LNCaP clone FGC (cell line): ENCODE measurements around the gene OR9A4.
"Not testable (repeated sequence)": the region's sequence is repeated elsewhere in the genome, so short reads cannot be mapped to it uniquely, and the experiment has no call there.

Experiments used
- DNase-seq: peaks from one replicate; pipeline ENCODE4 v3.0.0-alpha.2; 2011; ENCODE audit warnings: low read depth
- H3K4me3 ChIP-seq: 2 replicates; pipeline ENCODE4 v1.5.1; 2011; ENCODE audit warnings: mild to moderate bottlenecking, low read depth, low read length, control low read depth
- CTCF ChIP-seq: IDR thresholded peaks from 2 replicates; pipeline ENCODE4 v1.5.1; 2012; ENCODE audit warnings: mild to moderate bottlenecking; ENCODE audit not compliant: control insufficient read depth, insufficient read depth; ENCODE audit errors: extremely low read depth

Gene OR9A4

DNA sequence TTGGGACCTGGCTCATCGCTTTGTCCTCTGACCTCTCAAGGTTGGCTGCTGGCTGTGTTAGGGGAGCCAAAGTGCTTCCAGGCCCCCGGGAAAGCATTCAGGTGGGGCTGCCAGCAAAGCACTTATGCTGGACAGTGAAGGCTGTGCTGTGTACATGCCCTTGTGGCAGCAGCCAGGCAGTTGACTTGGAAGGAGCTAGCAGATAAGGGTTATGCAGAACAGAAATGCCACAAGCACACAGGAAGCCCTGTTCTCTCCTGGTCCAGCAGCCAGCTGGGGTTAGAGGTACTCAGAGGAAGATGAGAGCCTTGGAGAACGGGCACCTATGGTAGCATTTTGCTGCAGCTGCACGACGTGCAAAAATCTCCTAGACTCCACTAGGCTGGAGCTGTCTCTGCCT, 35.2 kb upstream of the OR9A4 start:
- no peak for DNase-seq
- H3K4me3 ChIP-seq, result no peak overlapping the region
- no peak for TF ChIP-seq CTCF

DNA sequence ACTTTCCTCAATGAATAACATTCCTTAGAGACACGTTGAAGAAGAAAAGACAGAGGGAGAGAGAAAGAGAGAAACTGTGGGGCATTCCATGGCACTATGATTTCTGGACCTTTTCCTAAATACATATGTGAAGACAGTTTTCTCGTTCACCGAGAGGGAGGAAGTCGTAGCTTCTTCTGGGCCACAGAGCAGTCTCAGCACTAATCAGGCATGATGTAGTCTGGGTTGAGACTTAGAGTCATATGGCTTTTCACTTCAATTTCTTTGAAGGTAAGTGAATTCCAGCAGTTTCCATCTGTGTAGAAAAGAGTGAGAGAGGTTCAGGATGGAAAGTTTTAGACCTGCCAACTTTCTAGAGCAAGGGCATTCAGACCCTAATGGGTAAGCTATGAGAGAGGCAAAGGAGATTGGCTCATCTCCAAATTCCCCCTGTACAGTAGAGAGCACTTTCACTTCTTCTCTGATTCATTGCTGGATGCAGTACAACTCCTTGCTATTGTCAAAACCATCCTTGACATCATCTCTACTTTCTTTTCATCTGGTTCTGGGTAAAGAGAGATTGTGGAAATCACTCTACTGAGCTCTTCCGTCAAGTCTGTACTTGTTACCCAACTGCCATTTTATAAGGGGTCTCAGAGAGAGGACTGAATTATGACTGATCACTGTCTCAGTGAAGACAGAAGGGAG, 31.5 kb upstream of the OR9A4 start:
- no peak for DNase-seq
- TF ChIP-seq CTCF, result no peak
- H3K4me3 ChIP-seq, result no peak overlapping the region

- no peak overlapping the region for H3K4me3 ChIP-seq
- no peak for DNase-seq
- TF ChIP-seq CTCF, result no peak
Measured at GRCh38 chr7:141889321-141889720, 26.9 kb upstream of the OR9A4 start.

DNA sequence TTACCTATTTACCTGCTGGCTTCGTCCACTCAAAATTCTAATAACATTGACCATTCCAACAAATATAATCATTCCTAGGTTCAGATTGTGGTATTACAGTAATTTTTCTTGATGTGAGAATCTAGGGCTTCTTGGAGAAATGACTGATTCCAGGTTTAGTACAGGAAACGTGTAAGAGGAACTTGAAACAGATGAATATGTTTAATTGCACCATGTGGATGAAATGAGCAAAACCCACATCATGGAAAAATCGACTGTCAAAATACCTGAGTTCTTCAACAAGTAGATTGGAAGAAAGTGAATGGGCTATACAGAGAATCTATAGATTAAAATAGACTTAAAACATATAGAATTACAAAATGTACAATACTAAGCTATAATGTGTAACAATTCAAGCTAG, 24.9 kb upstream of the OR9A4 start:
- no peak for TF ChIP-seq CTCF
- DNase-seq, result no peak
- no peak overlapping the region for H3K4me3 ChIP-seq

- DNase-seq, H3K4me3 ChIP-seq: not testable (repeated sequence)
Measured at GRCh38 chr7:141899366-141899765, 16.8 kb upstream of the OR9A4 start.

DNA sequence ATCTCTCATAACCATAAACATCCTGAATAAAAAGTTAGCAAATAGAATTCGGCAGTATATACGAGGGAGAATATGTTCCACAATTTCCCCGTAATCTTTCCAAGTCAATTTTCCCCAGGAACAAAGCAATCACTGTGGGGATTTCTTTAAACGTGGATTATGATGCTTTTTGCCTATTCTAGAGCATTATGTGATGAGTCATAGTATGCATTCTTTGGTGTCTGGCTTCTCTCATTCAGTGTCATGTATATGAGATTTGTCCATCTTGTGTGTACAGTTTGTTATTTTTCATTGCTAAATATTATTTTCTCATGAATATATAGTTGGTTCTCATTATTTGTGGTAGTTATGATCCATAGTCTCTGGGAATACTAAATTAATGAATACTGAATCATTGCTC, 9.9 kb upstream of the OR9A4 start:
- no peak overlapping the region for H3K4me3 ChIP-seq
- DNase-seq, result no peak
- no peak for TF ChIP-seq CTCF

DNA sequence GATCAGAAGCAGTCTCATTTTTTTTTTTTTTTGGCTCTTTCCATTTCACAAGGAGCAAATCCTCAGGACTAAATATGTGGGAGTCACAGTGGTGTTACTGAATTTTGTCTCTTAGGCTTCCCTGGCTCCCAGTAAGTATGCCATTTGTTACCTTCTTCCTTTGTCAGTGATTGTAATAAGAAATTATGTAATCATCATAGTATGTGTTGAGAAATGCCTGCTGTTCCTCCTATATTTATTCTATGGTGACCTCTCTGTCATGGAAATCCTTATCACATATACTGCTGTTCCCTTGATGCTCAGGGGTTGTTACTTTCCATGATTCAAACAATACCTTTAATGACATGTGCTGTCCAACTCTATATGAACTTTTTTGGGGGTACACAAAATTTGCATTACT, 4.8 kb upstream of the OR9A4 start:
- no peak for TF ChIP-seq CTCF
- no peak overlapping the region for H3K4me3 ChIP-seq
- no peak for DNase-seq

GRCh38 chr7:141915565-141915964, 634 bp upstream of the OR9A4 start:
- DNase-seq, result no peak
- no peak overlapping the region for H3K4me3 ChIP-seq
- no peak for TF ChIP-seq CTCF
